GM12801 (cell line): Measurements from ENCODE around the gene RPL10.

Experiments
- TF ChIP-seq, protein P1 (sequence below): IDR thresholded peaks from one replicate; pipeline ENCODE4 v1.5.1; 2011; ENCODE audit warnings: control low read depth; ENCODE audit not compliant: insufficient read length; ENCODE audit errors: extremely low read depth

The RPL10 gene

GRCh38 chrX:154399527-154400368, 1.6 kb downstream of the RPL10 start:
- TF ChIP-seq, protein P1, sequence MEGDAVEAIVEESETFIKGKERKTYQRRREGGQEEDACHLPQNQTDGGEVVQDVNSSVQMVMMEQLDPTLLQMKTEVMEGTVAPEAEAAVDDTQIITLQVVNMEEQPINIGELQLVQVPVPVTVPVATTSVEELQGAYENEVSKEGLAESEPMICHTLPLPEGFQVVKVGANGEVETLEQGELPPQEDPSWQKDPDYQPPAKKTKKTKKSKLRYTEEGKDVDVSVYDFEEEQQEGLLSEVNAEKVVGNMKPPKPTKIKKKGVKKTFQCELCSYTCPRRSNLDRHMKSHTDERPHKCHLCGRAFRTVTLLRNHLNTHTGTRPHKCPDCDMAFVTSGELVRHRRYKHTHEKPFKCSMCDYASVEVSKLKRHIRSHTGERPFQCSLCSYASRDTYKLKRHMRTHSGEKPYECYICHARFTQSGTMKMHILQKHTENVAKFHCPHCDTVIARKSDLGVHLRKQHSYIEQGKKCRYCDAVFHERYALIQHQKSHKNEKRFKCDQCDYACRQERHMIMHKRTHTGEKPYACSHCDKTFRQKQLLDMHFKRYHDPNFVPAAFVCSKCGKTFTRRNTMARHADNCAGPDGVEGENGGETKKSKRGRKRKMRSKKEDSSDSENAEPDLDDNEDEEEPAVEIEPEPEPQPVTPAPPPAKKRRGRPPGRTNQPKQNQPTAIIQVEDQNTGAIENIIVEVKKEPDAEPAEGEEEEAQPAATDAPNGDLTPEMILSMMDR = no peak

GRCh38 chrX:154401045-154401799, 3.0 kb downstream of the RPL10 start:
- TF ChIP-seq, protein P1 = no peak

DNA sequence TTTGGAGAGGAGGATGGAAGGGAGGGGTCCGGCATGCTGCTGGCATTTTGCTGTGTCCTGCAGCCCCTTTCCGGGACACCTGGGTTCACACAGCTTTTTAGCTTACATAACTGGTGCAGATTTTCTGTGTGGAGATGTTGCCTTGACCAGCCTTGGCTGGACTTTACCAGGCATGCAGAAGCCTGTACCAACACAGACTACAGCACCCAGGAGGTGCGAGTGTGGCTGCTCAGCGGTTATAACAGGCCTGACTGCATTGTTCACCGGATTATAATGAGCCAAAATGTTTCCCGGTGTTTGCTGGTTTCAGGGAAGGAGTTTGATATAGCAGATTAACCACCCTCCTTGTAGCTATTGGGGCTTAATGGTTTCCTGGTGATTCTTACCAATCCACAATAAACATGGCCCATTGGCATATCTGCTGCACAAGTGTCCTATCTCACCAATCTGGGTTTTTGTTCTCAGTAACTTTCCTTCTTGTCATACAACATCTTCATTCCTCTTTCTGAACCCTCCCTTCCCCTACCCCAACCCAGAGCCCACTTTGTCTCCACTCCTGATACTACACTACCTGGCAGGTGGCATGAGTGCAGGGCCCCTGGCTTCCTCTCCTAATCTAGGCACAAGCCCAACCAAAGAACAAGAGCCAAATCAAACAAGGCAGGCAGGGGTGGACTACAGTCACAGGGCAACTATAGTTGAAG, 3.9 kb downstream of the RPL10 start:
- TF ChIP-seq, protein P1 = no peak

DNA sequence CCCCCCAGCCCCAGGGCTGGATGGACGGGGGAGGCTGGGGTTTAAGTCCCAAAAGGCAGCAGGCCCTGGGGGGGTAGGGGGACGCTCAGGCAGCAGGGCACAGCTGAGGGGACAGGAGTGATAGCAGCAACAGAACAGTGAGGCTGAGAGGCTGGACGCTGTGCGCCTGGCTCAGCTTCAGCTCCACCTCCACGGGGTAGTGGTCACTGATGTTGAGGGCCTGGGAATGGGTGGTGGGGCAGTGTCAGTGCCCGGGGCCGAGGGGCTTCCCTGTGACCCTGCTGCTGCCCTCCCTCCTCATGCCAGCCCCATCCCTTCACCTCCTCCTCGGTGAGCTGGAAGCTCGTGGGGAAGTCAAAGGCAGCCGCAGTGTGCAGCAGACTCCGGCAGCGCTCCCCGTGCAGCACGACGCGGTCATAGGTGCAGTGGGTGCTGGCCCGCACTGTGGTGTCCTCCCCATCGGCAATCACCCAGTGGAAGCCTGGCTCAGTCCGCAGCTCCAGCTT, 4.5 kb downstream of the RPL10 start:
- TF ChIP-seq, protein P1 = no peak

DNA sequence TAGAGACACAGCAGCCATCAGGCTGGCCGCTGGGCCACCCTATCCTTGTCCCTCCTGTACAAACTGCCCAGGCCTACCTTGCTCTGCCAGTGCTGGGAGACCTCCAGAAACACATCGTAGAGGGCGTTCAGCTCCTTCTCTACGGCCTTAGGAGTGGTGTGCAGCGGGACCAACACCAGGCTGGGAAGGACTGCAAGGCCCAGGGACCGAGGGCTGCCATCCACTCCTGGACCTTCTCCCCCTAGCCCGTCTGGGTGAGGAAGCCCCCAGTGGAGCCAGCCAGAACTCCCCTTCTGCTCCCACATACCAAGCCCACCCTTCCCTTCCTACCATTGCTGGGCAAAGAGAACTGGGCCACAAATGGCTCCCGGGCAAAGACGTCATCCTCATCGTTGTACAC, 5.0 kb downstream of the RPL10 start:
- TF ChIP-seq, protein P1 = no peak

GRCh38 chrX:154403858-154404257, 5.7 kb downstream of the RPL10 start:
- TF ChIP-seq, protein P1 = no peak

- TF ChIP-seq, protein P1 = no peak
Measured at GRCh38 chrX:154404625-154405192, 6.5 kb downstream of the RPL10 start.
